K562 (cell line): ENCODE results near the gene ZNF679. TPM values are rescaled to one million over a fixed set of nuclear protein-coding genes. Genes with fewer than 3 reads are reported as not detected.
"Not testable (repeated sequence)": the region's sequence is repeated elsewhere in the genome, so short reads cannot be mapped to it uniquely, and the experiment has no call there.

Experiments
- ATAC-seq: fragments of 200-7000 bp; cut with Tn5 transposase; 3 replicates; pipeline ENCODE4 v1.9.1; 2020; ENCODE audit warnings: moderate library complexity
- BruUV-seq: library from RNA; stranded (reverse); fragments of 400-500 nt; replicated peaks from 2 replicates; lab custom pipeline; 2021; lab: Mats Ljungman, UMichigan
- CTCF ChIA-PET: fragments of 300-600 bp; formaldehyde crosslinking; extraction: SDS; loops from one replicate; lab custom pipeline; 2021; ENCODE audit warnings: low intra/inter-chr PET ratio; lab: Yijun Ruan, JAX
- POLR2A ChIA-PET: fragments of 300-600, 350-650 bp; sonication (Branson Sonifier 250); formaldehyde crosslinking; extraction: SDS; loops from one replicate; lab custom pipeline; 2021; ENCODE audit warnings: antibody characterized with exemption, inconsistent platforms; lab: Yijun Ruan, JAX
- DNase-seq, 4 experiments: peaks; one replicate each; pipeline versions ENCODE4 v3.0.0 to v3.0.0-alpha.2; 2011 to 2018; ENCODE audit warnings: low spot score in 3 of 4, mixed read lengths in 3 of 4; ENCODE audit errors: extremely low read depth in 1 of 4
- FAIRE-seq: peaks from 2 replicates; lab custom pipeline; 2011; peaks lifted over from hg19 to GRCh38; lab: Jason Lieb, UNC
- H2AFZ ChIP-seq: 2 replicates; pipeline ENCODE4 v1.6.0; 2011; ENCODE audit warnings: low read depth, low read length, control low read depth, inconsistent platforms
- H3K27ac ChIP-seq: fragments of 200-600 bp; 3 replicates; pipeline ENCODE4 v1.8.0; 2011; ENCODE audit warnings: low read depth, mild to moderate bottlenecking, control low read depth, inconsistent platforms, low read length, moderate library complexity, mixed read lengths; ENCODE audit errors: extremely low read depth
- H3K27me3 ChIP-seq, 2 experiments: fragments of 300-600 bp in 1 of 2; 2 replicates in 1 of 2; 3 replicates in 1 of 2; pipeline versions ENCODE4 v1.6.0 to v1.8.0; 2011; ENCODE audit warnings: inconsistent platforms in 2 of 2, low read length in 2 of 2, mild to moderate bottlenecking in 1 of 2, mixed read lengths in 1 of 2, moderate library complexity in 1 of 2; ENCODE audit not compliant: control insufficient read depth in 2 of 2, insufficient read depth in 2 of 2
- H3K36me3 ChIP-seq: fragments of 300-600 bp; 3 replicates; pipeline ENCODE4 v1.8.0; 2011; ENCODE audit warnings: mild to moderate bottlenecking, low read length, inconsistent platforms; ENCODE audit not compliant: control insufficient read depth, insufficient read depth
- H3K4me1 ChIP-seq, 2 experiments: fragments of 200-600 bp in 1 of 2; replicated peaks in 1 of 2; 2 replicates in 1 of 2; 3 replicates in 1 of 2; pipeline versions ENCODE4 v1.5.1 to v1.8.0; 2011; ENCODE audit warnings: inconsistent platforms in 2 of 2, low read length in 2 of 2, mild to moderate bottlenecking in 1 of 2, mixed read lengths in 1 of 2, moderate library complexity in 1 of 2; ENCODE audit not compliant: control insufficient read depth in 2 of 2, insufficient read depth in 2 of 2
- H3K4me2 ChIP-seq: 2 replicates; pipeline ENCODE4 v1.6.1; 2011; ENCODE audit warnings: low read length, control low read depth, inconsistent platforms, mixed read lengths; ENCODE audit not compliant: insufficient read depth
- H3K4me3 ChIP-seq: fragments of 200-600 bp; sonication (generic), shearing (Covaris generic); 2 replicates; pipeline ENCODE4 v1.5.1; 2016; ENCODE audit warnings: control low read depth, inconsistent platforms
- H3K79me2 ChIP-seq: fragments of 200-600 bp; 3 replicates; pipeline ENCODE4 v1.8.0; 2011; ENCODE audit warnings: low read length, inconsistent platforms; ENCODE audit not compliant: control insufficient read depth, insufficient read depth
- H3K9ac ChIP-seq, 2 experiments: 2 replicates each; pipeline versions ENCODE4 v1.6.0 to v1.6.1; 2011; ENCODE audit warnings: low read depth in 2 of 2, low read length in 2 of 2, control low read depth in 1 of 2, inconsistent platforms in 1 of 2, mild to moderate bottlenecking in 1 of 2, mixed read lengths in 1 of 2; ENCODE audit not compliant: insufficient read depth in 1 of 2
- H3K9me1 ChIP-seq: one replicate; pipeline ENCODE4 v1.6.0; 2011; ENCODE audit warnings: inconsistent platforms, mild to moderate bottlenecking, low read length, moderate library complexity; ENCODE audit not compliant: control insufficient read depth, insufficient read depth
- H3K9me3 ChIP-seq: replicated peaks from 2 replicates; pipeline ENCODE4 v1.5.1; 2011; ENCODE audit warnings: low read depth, low read length, inconsistent platforms; ENCODE audit not compliant: control insufficient read depth, insufficient read depth
- H4K20me1 ChIP-seq: replicated peaks from 2 replicates; pipeline ENCODE4 v1.6.1; 2011; ENCODE audit warnings: low read length, inconsistent platforms, mixed read lengths; ENCODE audit not compliant: control insufficient read depth, insufficient read depth
- CEBPB ChIP-seq: fragments of 450-650 bp; IDR thresholded peaks from 2 replicates; pipeline ENCODE4 v1.6.1; 2016; ENCODE audit warnings: missing genetic modification characterization, missing compliant biosample characterization
- SFPQ ChIP-seq: fragments of 200-400 bp; formaldehyde crosslinking; IDR thresholded peaks from 2 replicates; pipeline ENCODE4 v1.6.1; 2017; ENCODE audit warnings: mild to moderate bottlenecking, low read depth, low read length, moderate library complexity
- WGBS: fragments of 100-300 bp; shearing (Covaris generic); methylation state at CpG from one replicate; pipeline ENCODE4 v1.1.6; 2016; ENCODE audit warnings: low coverage, mixed read lengths; ENCODE audit not compliant: insufficient coverage; ENCODE audit errors: missing lambda C conversion rate; 5-methylcytosine and 5-hydroxymethylcytosine counted together
- in situ Hi-C: fragments of 300-500 bp; cut with MboI; formaldehyde crosslinking; loops from 4 replicates; pipeline ENCODE4 v1.15.0; 2018; ENCODE audit warnings: inconsistent platforms, mixed read lengths
- intact Hi-C: fragments of 100-400 bp; cut with micrococcal nuclease; formaldehyde crosslinking; loops from 2 replicates; pipeline ENCODE4 v1.14.2; 2022
- polyA plus RNA-seq, 8 experiments: library from polyadenylated mRNA; depleted of rRNA in 4 of 8; stranded (reverse) in 5 of 8; unstranded in 3 of 8; fragments of >200 nt; fragmentation: Nextera tagmentation in 2 of 8; fragmentation: Illumina TruSeq in 1 of 8; extraction: Ambion mirVana in 2 of 8; extraction: Trizol in 1 of 8; gene quantifications; 2 replicates each; pipeline versions ENCODE4 v1.2.1 to v1.2.3, GENCODE V29; 2011 to 2014; ENCODE audit warnings: inconsistent platforms in 1 of 8, missing spikeins in 1 of 8
- total RNA-seq, 7 experiments: library from RNA; depleted of rRNA in 6 of 7; stranded (reverse); fragments of >200 nt in 6 of 7; fragmentation: Illumina TruSeq in 2 of 7; extraction: Trizol in 2 of 7; gene quantifications; 2 replicates each; pipeline versions ENCODE4 v1.2.1 to v1.2.3, GENCODE V29; 2011 to 2021; ENCODE audit warnings: low replicate concordance in 1 of 7

Gene ZNF679
- total and polyA plus RNA-seq, 9 of the 15 experiments (the other 6 are each of a cell fraction or from before 2014, with no cell fraction given): not detected

GRCh38 chr7:64297418-64297817 is 69.1 kb downstream of the ZNF679 start:
- H3K4me1 ChIP-seq, H3K27me3 ChIP-seq, H3K79me2 ChIP-seq, H3K36me3 ChIP-seq, H3K4me3 ChIP-seq, DNase-seq, intact Hi-C loops, BruUV-seq, in situ Hi-C loops, H3K4me2 ChIP-seq, H3K27ac ChIP-seq, CTCF ChIA-PET, H2AFZ ChIP-seq, H3K9me1 ChIP-seq, POLR2A ChIA-PET, ATAC-seq, H3K9me3 ChIP-seq, H3K9ac ChIP-seq, H4K20me1 ChIP-seq, FAIRE-seq: not testable (repeated sequence)
- WGBS: 0% methylated on average over 1 of the region's 1 CpG

- Histone ChIP-seq H2AFZ (no peak overlapping the region), H3K36me3 (no peaks in the 10 kb centered on the region), H3K4me1 (no peaks in the 10 kb centered on the region), H3K9me1 (no peaks in the 10 kb centered on the region), H4K20me1 (no peaks in the 10 kb centered on the region), H3K4me3 (no peak overlapping the region), H3K9me3 (no peaks in the 10 kb centered on the region), H3K27ac (no peak overlapping the region), H3K9ac (no peak overlapping the region), H3K4me2 (no peak overlapping the region), H3K79me2 (no peaks in the 10 kb centered on the region), H3K27me3 (no peaks in the 10 kb centered on the region)
- DNase-seq (no peak), FAIRE-seq (no peak), ATAC-seq (no peak)
- intact Hi-C loops (loop anchor here (10.0 kb wide), 1 partner anchor 456 kb away; no protein-coding TSS in a partner anchor), in situ Hi-C loops (no loop called here)
- 0% methylated on average over 9 of the region's 9 CpGs for WGBS
- TF ChIP-seq SFPQ: no peak
- peak; percentile 22; the same call in 1 of the 2 replicates for TF ChIP-seq CEBPB
- BruUV-seq: no TSS peak
- POLR2A ChIA-PET: no interaction called here
- CTCF ChIA-PET: no interaction called here
These were observed 72.5 kb downstream of the ZNF679 start for GRCh38 chr7:64300641-64301405.
